Measurements from ENCODE around the gene CTSE.

Gene CTSE

GRCh38 chr1:206040328-206040727 lies 16.6 kb upstream of the CTSE start:
- TF ChIP-seq NFIC (IDR thresholded peaks at IDR 0.05) (no peak), MAX (IDR thresholded peaks at IDR 0.05) (no peak), EP300 (IDR thresholded peaks at IDR 0.05; ENCODE audit: borderline replicate concordance) (no peak), RAD21 (IDR thresholded peaks at IDR 0.05; ENCODE audit: low read depth) (no peak), YY1 (IDR thresholded peaks at IDR 0.05; ENCODE audit: low read depth) (no peak), CREB1 (IDR thresholded peaks at IDR 0.05; ENCODE audit: low read depth) (no peak), TEAD4 (IDR thresholded peaks at IDR 0.05) (no peak), REST (IDR thresholded peaks at IDR 0.05; ENCODE audit: low read depth) (no peak), EGR1 (IDR thresholded peaks at IDR 0.05) (no peak), USF1 (IDR thresholded peaks at IDR 0.05) (no peak)

- no peak for TF ChIP-seq TCF12 (IDR thresholded peaks at IDR 0.05; ENCODE audit: low read depth)
- no peak for TF ChIP-seq REST (IDR thresholded peaks at IDR 0.05; ENCODE audit: low read depth)
- no peak for TF ChIP-seq CEBPB (IDR thresholded peaks at IDR 0.05)
- TF ChIP-seq ZBTB7A (IDR thresholded peaks at IDR 0.05; ENCODE audit: low read depth) = no peak
- no peak for TF ChIP-seq YY1 (IDR thresholded peaks at IDR 0.05; ENCODE audit: low read depth)
- TF ChIP-seq TAF1 (IDR thresholded peaks at IDR 0.05; ENCODE audit: low read depth) = no peak
- no peak for TF ChIP-seq NFIC (IDR thresholded peaks at IDR 0.05)
- TF ChIP-seq TEAD4 (IDR thresholded peaks at IDR 0.05) = no peak
- no peak for TF ChIP-seq EP300 (IDR thresholded peaks at IDR 0.05; ENCODE audit: borderline replicate concordance)
- no peak for TF ChIP-seq FOXM1 (IDR thresholded peaks at IDR 0.05; ENCODE audit: borderline replicate concordance, low read depth)
- TF ChIP-seq MAX (IDR thresholded peaks at IDR 0.05) = no peak
- TF ChIP-seq USF1 (IDR thresholded peaks at IDR 0.05) = no peak
- no peak for TF ChIP-seq CREB1 (IDR thresholded peaks at IDR 0.05; ENCODE audit: low read depth)
- TF ChIP-seq EGR1 (IDR thresholded peaks at IDR 0.05) = no peak
- no peak for TF ChIP-seq RAD21 (IDR thresholded peaks at IDR 0.05; ENCODE audit: low read depth)
Observed at GRCh38 chr1:206039046-206039973, 15.6 kb upstream of the CTSE start.

GRCh38 chr1:206037581-206037980 lies 13.9 kb upstream of the CTSE start:
- TF ChIP-seq TCF12 (IDR thresholded peaks at IDR 0.05; ENCODE audit: low read depth) (no peak), EGR1 (IDR thresholded peaks at IDR 0.05) (no peak), FOXM1 (IDR thresholded peaks at IDR 0.05; ENCODE audit: borderline replicate concordance, low read depth) (no peak), EP300 (IDR thresholded peaks at IDR 0.05; ENCODE audit: borderline replicate concordance) (no peak), TEAD4 (IDR thresholded peaks at IDR 0.05) (no peak), USF1 (IDR thresholded peaks at IDR 0.05) (no peak), MAX (IDR thresholded peaks at IDR 0.05) (no peak), NFIC (IDR thresholded peaks at IDR 0.05) (no peak), ZBTB7A (IDR thresholded peaks at IDR 0.05; ENCODE audit: low read depth) (no peak), CEBPB (IDR thresholded peaks at IDR 0.05) (no peak), RAD21 (IDR thresholded peaks at IDR 0.05; ENCODE audit: low read depth) (no peak), CREB1 (IDR thresholded peaks at IDR 0.05; ENCODE audit: low read depth) (no peak), TAF1 (IDR thresholded peaks at IDR 0.05; ENCODE audit: low read depth) (no peak), YY1 (IDR thresholded peaks at IDR 0.05; ENCODE audit: low read depth) (no peak), REST (IDR thresholded peaks at IDR 0.05; ENCODE audit: low read depth) (no peak)

Data from Ishikawa (cell line).